ENCODE results near the gene ASIC5.

DNA sequence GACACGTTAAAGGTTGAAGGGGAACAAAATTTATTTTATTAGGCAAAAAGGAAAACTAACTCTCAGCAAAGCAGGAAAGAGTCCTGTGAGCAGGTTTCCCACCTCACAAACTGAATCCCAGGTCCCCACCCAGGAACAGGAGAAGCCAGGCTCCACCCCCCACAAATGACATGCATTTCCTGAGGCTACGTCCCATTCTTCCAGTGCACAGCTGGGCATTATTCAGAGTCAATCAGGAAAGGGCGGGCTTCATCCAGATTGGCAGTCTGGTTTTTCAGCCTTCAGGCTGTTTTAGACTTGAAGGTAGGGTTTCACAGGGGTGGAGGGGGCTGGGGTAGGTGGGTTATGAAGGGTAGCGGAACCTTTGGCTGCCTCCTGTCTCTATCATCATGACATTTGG is 11.9 kb upstream of the ASIC5 start:
- TF ChIP-seq NFIC (IDR thresholded peaks at IDR 0.05; ENCODE audit: borderline replicate concordance): no peak
- TF ChIP-seq, protein P1, sequence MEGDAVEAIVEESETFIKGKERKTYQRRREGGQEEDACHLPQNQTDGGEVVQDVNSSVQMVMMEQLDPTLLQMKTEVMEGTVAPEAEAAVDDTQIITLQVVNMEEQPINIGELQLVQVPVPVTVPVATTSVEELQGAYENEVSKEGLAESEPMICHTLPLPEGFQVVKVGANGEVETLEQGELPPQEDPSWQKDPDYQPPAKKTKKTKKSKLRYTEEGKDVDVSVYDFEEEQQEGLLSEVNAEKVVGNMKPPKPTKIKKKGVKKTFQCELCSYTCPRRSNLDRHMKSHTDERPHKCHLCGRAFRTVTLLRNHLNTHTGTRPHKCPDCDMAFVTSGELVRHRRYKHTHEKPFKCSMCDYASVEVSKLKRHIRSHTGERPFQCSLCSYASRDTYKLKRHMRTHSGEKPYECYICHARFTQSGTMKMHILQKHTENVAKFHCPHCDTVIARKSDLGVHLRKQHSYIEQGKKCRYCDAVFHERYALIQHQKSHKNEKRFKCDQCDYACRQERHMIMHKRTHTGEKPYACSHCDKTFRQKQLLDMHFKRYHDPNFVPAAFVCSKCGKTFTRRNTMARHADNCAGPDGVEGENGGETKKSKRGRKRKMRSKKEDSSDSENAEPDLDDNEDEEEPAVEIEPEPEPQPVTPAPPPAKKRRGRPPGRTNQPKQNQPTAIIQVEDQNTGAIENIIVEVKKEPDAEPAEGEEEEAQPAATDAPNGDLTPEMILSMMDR (IDR thresholded peaks at IDR 0.05): no peak
- no peak for TF ChIP-seq MXI1 (IDR thresholded peaks at IDR 0.05; ENCODE audit: low read depth, low read length)
- no peak for TF ChIP-seq POLR2AphosphoS5 (IDR thresholded peaks at IDR 0.05; ENCODE audit: low read depth, low read length)
- TF ChIP-seq MEF2A (IDR thresholded peaks at IDR 0.05; ENCODE audit: borderline replicate concordance, low read depth): no peak
